Cerebellar nuclear complex (tissue), 1 donor: ENCODE data around the gene G2E3.
"Not testable (repeated sequence)": the region's sequence is repeated elsewhere in the genome, so short reads cannot be mapped to it uniquely, and the experiment has no call there.

Experiments used
- DNase-seq, 2 experiments: peaks; one replicate each; lab custom pipeline; 2025; lab: John Stamatoyannopoulos, UW

G2E3 gene

GRCh38 chr14:30604696-30605095, 45.7 kb downstream of the G2E3 start:
- not testable (repeated sequence) for DNase-seq

- DNase-seq, result no peak
Measured at GRCh38 chr14:30607156-30607780, 48.3 kb downstream of the G2E3 start.

- no peak for DNase-seq
Measured at GRCh38 chr14:30608533-30609006, 49.6 kb downstream of the G2E3 start.

- DNase-seq, result no peak
Measured at GRCh38 chr14:30610787-30611343, 51.9 kb downstream of the G2E3 start.

GRCh38 chr14:30614155-30614554, 55.2 kb downstream of the G2E3 start:
- DNase-seq, result no peak

GRCh38 chr14:30620178-30620577, 61.2 kb downstream of the G2E3 start:
- DNase-seq, result no peak

- DNase-seq, result no peak
Measured at GRCh38 chr14:30621354-30621939, 62.5 kb downstream of the G2E3 start.

- peak; percentile 31 to 85 for DNase-seq
Measured at GRCh38 chr14:30621940-30622830, 63.2 kb downstream of the G2E3 start, which contains the start of gene SCFD1. TSS of gene SCFD1 (plus strand) at chr14:30622319. CDS start at chr14:30622339, 20 bp downstream.

- no peak for DNase-seq
Measured at GRCh38 chr14:30623412-30624131, 64.6 kb downstream of the G2E3 start.

GRCh38 chr14:30624132-30624423, 65.1 kb downstream of the G2E3 start:
- DNase-seq, result no peak

- DNase-seq, result no peak
Measured at GRCh38 chr14:30625533-30625932, 66.6 kb downstream of the G2E3 start.

- DNase-seq, result not testable (repeated sequence)
Measured at GRCh38 chr14:30629432-30629831, 70.5 kb downstream of the G2E3 start.

GRCh38 chr14:30630248-30630647, 71.3 kb downstream of the G2E3 start:
- DNase-seq, result no peak

- DNase-seq, result no peak
Measured at GRCh38 chr14:30632730-30633129, 73.8 kb downstream of the G2E3 start.

- no peak for DNase-seq
Measured at GRCh38 chr14:30638926-30639325, 80.0 kb downstream of the G2E3 start.

- DNase-seq, result no peak
Measured at GRCh38 chr14:30641207-30641606, 82.2 kb downstream of the G2E3 start.

GRCh38 chr14:30644462-30644861, 85.5 kb downstream of the G2E3 start:
- DNase-seq, result not testable (repeated sequence)

- DNase-seq, result no peak
Measured at GRCh38 chr14:30645600-30645999, 86.6 kb downstream of the G2E3 start.

- DNase-seq, result no peak
Measured at GRCh38 chr14:30648471-30648870, 89.5 kb downstream of the G2E3 start.

GRCh38 chr14:30651937-30652336, 93.0 kb downstream of the G2E3 start:
- no peak for DNase-seq

GRCh38 chr14:30655124-30655523, 96.2 kb downstream of the G2E3 start:
- DNase-seq, result no peak

- DNase-seq, result no peak
Measured at GRCh38 chr14:30655658-30656057, 96.7 kb downstream of the G2E3 start.
